ENCODE data around the gene SLC17A1. TPM values are rescaled to one million over a fixed set of nuclear protein-coding genes. Genes with fewer than 3 reads are reported as not detected.

The SLC17A1 gene
- total and polyA plus RNA-seq, 2 donors (not counting 3 experiments of a cell fraction or from before 2014, with no cell fraction given), result not detected

DNA sequence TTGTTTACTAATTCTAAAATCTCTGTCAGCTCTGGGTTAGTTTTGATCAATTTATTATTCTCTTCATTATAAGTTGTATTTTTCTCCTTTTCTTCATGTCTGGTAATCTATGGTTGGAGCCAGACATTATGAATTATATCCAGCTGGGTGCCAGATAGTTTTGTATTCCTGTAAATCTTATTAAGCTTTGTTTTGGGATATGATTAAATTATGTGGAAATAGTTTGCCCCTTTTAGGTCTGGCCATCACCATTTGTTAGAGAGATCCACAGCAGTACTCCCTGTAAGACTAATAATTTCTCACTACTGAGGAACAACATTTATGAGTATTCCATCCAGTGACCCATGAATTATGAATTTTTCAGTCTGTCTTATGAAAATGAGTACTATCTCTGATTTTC lies 20.9 kb upstream of the SLC17A1 start:
- dilution Hi-C loops (cut with MboI; ENCODE audit: extremely low pct_ligation_motif_present, low sequenced_read_pairs), result no loop called here
- Histone ChIP-seq H2AFZ (ENCODE audit: low read depth, low read length) (no peak overlapping the region), H4K20me1 (replicated peaks; ENCODE audit: control insufficient read depth, extremely low read depth, insufficient read depth, low read length) (no peaks in the 10 kb centered on the region), H3K9me1 (replicated peaks; ENCODE audit: control insufficient read depth, extremely low read depth, insufficient read depth, low read length) (no peaks in the 10 kb centered on the region), H3K4me3 (replicated peaks in 1 of 3; ENCODE audit: insufficient read depth in 1 of 3, low read depth in 1 of 3, low read length in 3 of 3) (no peak overlapping the region), H3K9me3 (replicated peaks; ENCODE audit: control insufficient read depth, insufficient read depth, low read length) (no peaks in the 10 kb centered on the region), H3K9ac (replicated peaks; ENCODE audit: extremely low read depth, insufficient read depth, low read length) (no peak overlapping the region), H3K27ac (ENCODE audit: insufficient read depth, low read depth, low read length) (no peak overlapping the region), H3K27me3 (ENCODE audit: control insufficient read depth in 2 of 2, insufficient read depth in 2 of 2, low read length in 2 of 2) (no peaks in the 10 kb centered on the region), H3K36me3 (ENCODE audit: control insufficient read depth in 2 of 2, extremely low read depth in 1 of 2, insufficient read depth in 2 of 2, low read length in 2 of 2) (no peaks in the 10 kb centered on the region), H3K4me2 (ENCODE audit: insufficient read depth, low read length) (no peak overlapping the region), H3K79me2 (ENCODE audit: control insufficient read depth, insufficient read depth, low read length) (no peaks in the 10 kb centered on the region), H3K4me1 (ENCODE audit: control insufficient read depth, extremely low read depth, insufficient read depth, low read length) (no peaks in the 10 kb centered on the region)
- no peak for TF ChIP-seq FOS (IDR thresholded peaks at IDR 0.05; ENCODE audit: borderline replicate concordance, insufficient read depth, low read length)
- intact Hi-C loops (cut with micrococcal nuclease), result no loop called here
- FAIRE-seq (no peak), DNase-seq (ENCODE audit: low read depth, low spot score) (no peak)
- ChIA-PET CTCF (no interaction called here), POLR2A (no interaction called here)
- no TSS peak for BruUV-seq (replicated peaks)

- Histone ChIP-seq H2AFZ (ENCODE audit: low read depth, low read length) (no peak overlapping the region), H3K4me2 (ENCODE audit: insufficient read depth, low read length) (no peak overlapping the region), H3K9me1 (replicated peaks; ENCODE audit: control insufficient read depth, extremely low read depth, insufficient read depth, low read length) (no peaks in the 10 kb centered on the region), H4K20me1 (replicated peaks; ENCODE audit: control insufficient read depth, extremely low read depth, insufficient read depth, low read length) (no peaks in the 10 kb centered on the region), H3K9ac (replicated peaks; ENCODE audit: extremely low read depth, insufficient read depth, low read length) (no peak overlapping the region), H3K4me1 (ENCODE audit: control insufficient read depth, extremely low read depth, insufficient read depth, low read length) (no peaks in the 10 kb centered on the region), H3K9me3 (replicated peaks; ENCODE audit: control insufficient read depth, insufficient read depth, low read length) (no peaks in the 10 kb centered on the region), H3K36me3 (ENCODE audit: control insufficient read depth in 2 of 2, extremely low read depth in 1 of 2, insufficient read depth in 2 of 2, low read length in 2 of 2) (no peaks in the 10 kb centered on the region), H3K27me3 (ENCODE audit: control insufficient read depth in 2 of 2, insufficient read depth in 2 of 2, low read length in 2 of 2) (no peaks in the 10 kb centered on the region), H3K79me2 (ENCODE audit: control insufficient read depth, insufficient read depth, low read length) (no peaks in the 10 kb centered on the region), H3K4me3 (replicated peaks in 1 of 3; ENCODE audit: insufficient read depth in 1 of 3, low read depth in 1 of 3, low read length in 3 of 3) (no peak overlapping the region), H3K27ac (ENCODE audit: insufficient read depth, low read depth, low read length) (no peak overlapping the region)
- intact Hi-C loops (cut with micrococcal nuclease), result no loop called here
- CTCF ChIA-PET, result no interaction called here
- dilution Hi-C loops (cut with MboI; ENCODE audit: extremely low pct_ligation_motif_present, low sequenced_read_pairs), result no loop called here
- FAIRE-seq (no peak), DNase-seq (ENCODE audit: low read depth, low spot score) (no peak)
- POLR2A ChIA-PET, result no interaction called here
- BruUV-seq (replicated peaks), result no TSS peak
- TF ChIP-seq POLR2AphosphoS5 (IDR thresholded peaks at IDR 0.05; ENCODE audit: insufficient read depth, low read depth, low read length), result no peak
- TF ChIP-seq JUN (IDR thresholded peaks at IDR 0.05; ENCODE audit: borderline replicate concordance, insufficient read depth, insufficient read length, low read depth), result no peak
- TF ChIP-seq FOS (IDR thresholded peaks at IDR 0.05; ENCODE audit: borderline replicate concordance, insufficient read depth, low read length), result no peak
- TF ChIP-seq GATA2 (IDR thresholded peaks at IDR 0.05; ENCODE audit: insufficient read depth, insufficient read length, low read depth, low read length), result no peak
- no peak for TF ChIP-seq MYC (IDR thresholded peaks at IDR 0.05; ENCODE audit: low read depth, low read length)
- no peak for TF ChIP-seq CTCF (IDR thresholded peaks at IDR 0.05; ENCODE audit: extremely low read depth in 1 of 2, insufficient read depth in 1 of 2, low read depth in 1 of 2, low read length in 2 of 2)
- TF ChIP-seq MAX (IDR thresholded peaks at IDR 0.05; ENCODE audit: insufficient read depth, insufficient read length), result no peak
- TF ChIP-seq POLR2A (IDR thresholded peaks at IDR 0.05; ENCODE audit: low read depth, low read length), result no peak
- no peak for TF ChIP-seq EZH2 (IDR thresholded peaks at IDR 0.05; ENCODE audit: borderline replicate concordance, low read depth, low read length, severe bottlenecking)
Measured at GRCh38 chr6:25851961-25852360, 20.1 kb upstream of the SLC17A1 start.

All from endothelial cell of umbilical vein (primary cell).